ENCODE data around the gene HIPK2. TPM values are rescaled to one million over a fixed set of nuclear protein-coding genes. Genes with fewer than 3 reads are reported as not detected.

HIPK2 gene
- total RNA-seq, 2 experiments from 2014 or later = 17.3 to 17.6 TPM

DNA sequence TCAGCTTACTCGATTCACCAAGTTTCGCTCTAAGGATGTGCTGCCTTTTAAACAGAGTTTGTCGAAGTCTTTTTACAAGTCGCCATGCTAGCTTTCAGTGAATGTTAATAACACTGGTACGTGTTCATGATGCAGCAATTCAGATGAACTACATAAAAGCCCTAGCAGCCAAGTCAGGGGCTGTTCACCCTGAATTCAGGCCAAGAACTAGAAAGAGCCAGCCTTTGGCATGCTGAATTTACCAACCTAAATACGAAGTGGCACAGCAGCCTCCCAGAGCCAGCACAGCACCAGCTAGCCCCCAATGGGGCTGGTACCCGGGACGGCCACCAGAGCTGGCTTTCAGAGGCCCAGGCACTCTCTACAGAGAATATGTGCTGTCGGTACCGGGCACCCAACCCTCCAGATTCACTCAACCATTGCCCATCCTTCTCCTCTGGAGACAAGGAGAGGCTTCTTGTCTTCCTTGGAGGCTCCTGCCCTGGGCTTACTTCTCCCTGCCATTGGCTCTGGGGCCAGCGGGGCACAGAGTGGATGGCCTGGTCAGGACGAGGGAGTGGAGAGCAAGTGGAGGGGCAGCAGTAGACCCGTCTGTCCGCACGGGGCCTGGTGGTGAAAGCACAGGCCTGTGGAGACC, 64.2 kb downstream of the HIPK2 start:
- TF ChIP-seq, protein P1, sequence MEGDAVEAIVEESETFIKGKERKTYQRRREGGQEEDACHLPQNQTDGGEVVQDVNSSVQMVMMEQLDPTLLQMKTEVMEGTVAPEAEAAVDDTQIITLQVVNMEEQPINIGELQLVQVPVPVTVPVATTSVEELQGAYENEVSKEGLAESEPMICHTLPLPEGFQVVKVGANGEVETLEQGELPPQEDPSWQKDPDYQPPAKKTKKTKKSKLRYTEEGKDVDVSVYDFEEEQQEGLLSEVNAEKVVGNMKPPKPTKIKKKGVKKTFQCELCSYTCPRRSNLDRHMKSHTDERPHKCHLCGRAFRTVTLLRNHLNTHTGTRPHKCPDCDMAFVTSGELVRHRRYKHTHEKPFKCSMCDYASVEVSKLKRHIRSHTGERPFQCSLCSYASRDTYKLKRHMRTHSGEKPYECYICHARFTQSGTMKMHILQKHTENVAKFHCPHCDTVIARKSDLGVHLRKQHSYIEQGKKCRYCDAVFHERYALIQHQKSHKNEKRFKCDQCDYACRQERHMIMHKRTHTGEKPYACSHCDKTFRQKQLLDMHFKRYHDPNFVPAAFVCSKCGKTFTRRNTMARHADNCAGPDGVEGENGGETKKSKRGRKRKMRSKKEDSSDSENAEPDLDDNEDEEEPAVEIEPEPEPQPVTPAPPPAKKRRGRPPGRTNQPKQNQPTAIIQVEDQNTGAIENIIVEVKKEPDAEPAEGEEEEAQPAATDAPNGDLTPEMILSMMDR (IDR thresholded peaks at IDR 0.05) = no peak
- Mint-ChIP-seq H3K36me3 (ENCODE audit: low read depth) (peaks cover 22% of the 10 kb centered on the region), H3K27ac (no peak overlapping the region), H3K4me1 (ENCODE audit: low read depth) (no peaks in the 10 kb centered on the region), H3K27me3 (no peaks in the 10 kb centered on the region), H3K9me3 (no peaks in the 10 kb centered on the region), H3K4me3 (no peak overlapping the region)
- ChIA-PET CTCF (interaction anchor here (0.7 to 0.8 kb wide), 2 partner anchors 94 to 111 kb away, joined by 3 read pairs; no protein-coding TSS in a partner anchor), POLR2A (no interaction called here)
- intact Hi-C loops (cut with micrococcal nuclease) = no loop called here
- ATAC-seq (no peak), DNase-seq (no peak)

DNA sequence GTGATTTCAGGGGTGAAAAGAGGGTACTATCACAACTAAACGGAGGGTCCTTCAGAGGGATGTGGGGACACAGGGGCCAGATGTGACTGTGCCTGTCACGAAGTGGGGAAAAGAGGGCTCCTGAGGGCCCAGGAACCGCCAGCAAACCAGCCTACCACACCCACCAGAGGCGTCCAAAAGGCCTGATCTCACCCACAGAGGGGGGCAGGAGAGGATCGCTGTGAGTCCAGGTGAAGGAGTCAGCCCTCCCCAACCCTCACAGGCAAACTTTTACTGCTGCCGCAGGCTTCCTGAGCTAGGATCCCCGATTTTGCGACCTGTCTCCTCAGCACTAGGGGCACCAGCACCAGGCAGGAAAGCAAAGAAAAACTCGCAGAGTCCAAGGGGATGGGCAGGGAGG, 64.7 kb downstream of the HIPK2 start:
- no peaks in the 10 kb centered on the region for H3K4me1 Mint-ChIP-seq (ENCODE audit: low read depth)
- ATAC-seq (no peak), DNase-seq (no peak)
- CTCF ChIA-PET = interaction anchor here (0.7 to 1.3 kb wide), 3 partner anchors 24 to 111 kb away, joined by 3 to 4 read pairs (median 3); no protein-coding TSS in a partner anchor
- H3K27ac Mint-ChIP-seq = no peak overlapping the region
- H3K9me3 Mint-ChIP-seq = no peaks in the 10 kb centered on the region
- TF ChIP-seq, protein P1 (IDR thresholded peaks at IDR 0.05) = no peak
- POLR2A ChIA-PET = no interaction called here
- H3K4me3 Mint-ChIP-seq = no peak overlapping the region
- peaks cover 22% of the 10 kb centered on the region for H3K36me3 Mint-ChIP-seq (ENCODE audit: low read depth)
- intact Hi-C loops (cut with micrococcal nuclease) = no loop called here
- H3K27me3 Mint-ChIP-seq = no peaks in the 10 kb centered on the region

DNA sequence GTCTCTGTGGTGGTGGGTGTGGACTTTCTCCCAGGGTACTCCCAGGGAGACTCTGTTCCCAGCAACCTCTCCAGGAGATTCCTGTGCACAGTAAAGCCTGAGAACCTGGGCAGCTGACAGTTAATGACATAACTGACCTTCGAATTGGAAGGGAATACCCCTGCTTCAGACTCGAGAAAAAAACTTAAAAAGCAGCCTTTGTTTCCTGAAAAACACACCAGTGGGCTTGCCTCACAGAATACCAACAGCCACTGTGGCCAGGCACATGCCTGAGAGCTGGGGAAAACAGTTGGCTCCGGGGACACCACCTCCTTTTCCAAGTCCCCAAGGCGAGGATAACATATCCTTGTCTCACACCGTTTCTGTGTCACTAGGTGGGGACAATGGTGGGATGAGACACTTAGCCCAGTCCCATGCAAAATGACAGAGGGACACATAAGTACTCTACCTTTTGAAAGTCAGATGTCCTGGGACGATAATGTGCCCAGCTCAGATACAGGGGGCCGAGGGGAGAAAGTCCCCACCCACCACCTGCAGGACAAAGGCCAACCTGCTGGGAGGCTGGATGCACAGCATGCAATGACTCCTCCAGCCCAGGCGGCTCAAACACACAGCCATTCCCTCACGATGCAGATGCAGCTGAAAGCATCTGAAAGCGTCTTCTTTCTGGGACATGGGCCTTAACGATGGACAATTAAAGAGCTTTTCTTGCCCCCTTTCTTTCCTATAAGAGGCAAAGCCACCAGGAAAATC, 65.6 kb downstream of the HIPK2 start:
- TF ChIP-seq, protein P1 (IDR thresholded peaks at IDR 0.05) = no peak
- Mint-ChIP-seq H3K9me3 (no peaks in the 10 kb centered on the region), H3K36me3 (ENCODE audit: low read depth) (peaks cover 22% of the 10 kb centered on the region), H3K27ac (no peak overlapping the region), H3K4me1 (ENCODE audit: low read depth) (no peaks in the 10 kb centered on the region), H3K4me3 (no peak overlapping the region), H3K27me3 (no peaks in the 10 kb centered on the region)
- DNase-seq (no peak), ATAC-seq (no peak)
- intact Hi-C loops (cut with micrococcal nuclease) = no loop called here
- POLR2A ChIA-PET = no interaction called here
- CTCF ChIA-PET = interaction anchor here (1.3 to 1.4 kb wide), 2 partner anchors 25 to 93 kb away, joined by 3 to 4 read pairs; no protein-coding TSS in a partner anchor

DNA sequence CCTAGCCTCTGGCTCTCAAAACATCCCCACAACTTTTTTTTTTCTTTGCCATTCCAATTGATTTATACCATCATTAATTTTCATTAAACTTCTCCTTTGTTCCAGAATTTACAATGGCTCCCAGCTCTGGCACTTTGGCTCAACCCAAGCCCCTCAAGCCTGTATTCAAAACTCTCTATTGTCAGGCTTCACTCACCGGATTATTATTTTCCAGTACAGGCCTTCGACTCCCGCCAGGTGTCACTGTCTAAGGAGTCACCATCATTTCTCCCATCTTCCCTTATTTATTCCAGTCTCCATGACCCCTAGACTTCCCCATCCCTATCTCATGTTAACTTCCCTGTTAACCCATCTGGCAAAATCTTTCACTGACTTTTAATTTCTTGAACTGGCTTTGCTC, 67.8 kb downstream of the HIPK2 start:
- H3K36me3 Mint-ChIP-seq (ENCODE audit: low read depth) = peaks cover 12% of the 10 kb centered on the region
- H3K27me3 Mint-ChIP-seq = no peaks in the 10 kb centered on the region
- TF ChIP-seq, protein P1 (IDR thresholded peaks at IDR 0.05) = no peak
- ATAC-seq = no peak
- H3K9me3 Mint-ChIP-seq = no peaks in the 10 kb centered on the region
- no peak for DNase-seq
- no peak overlapping the region for H3K4me3 Mint-ChIP-seq
- ChIA-PET CTCF (interaction anchor here (1.4 kb wide), 1 partner anchor 64 kb away, joined by 6 read pairs; no protein-coding TSS in a partner anchor), POLR2A (interaction anchor here (1.1 kb wide), 1 partner anchor 8 kb away, joined by 3 read pairs; no protein-coding TSS in a partner anchor)
- no peak overlapping the region for H3K27ac Mint-ChIP-seq
- H3K4me1 Mint-ChIP-seq (ENCODE audit: low read depth) = no peaks in the 10 kb centered on the region
- intact Hi-C loops (cut with micrococcal nuclease) = no loop called here

DNA sequence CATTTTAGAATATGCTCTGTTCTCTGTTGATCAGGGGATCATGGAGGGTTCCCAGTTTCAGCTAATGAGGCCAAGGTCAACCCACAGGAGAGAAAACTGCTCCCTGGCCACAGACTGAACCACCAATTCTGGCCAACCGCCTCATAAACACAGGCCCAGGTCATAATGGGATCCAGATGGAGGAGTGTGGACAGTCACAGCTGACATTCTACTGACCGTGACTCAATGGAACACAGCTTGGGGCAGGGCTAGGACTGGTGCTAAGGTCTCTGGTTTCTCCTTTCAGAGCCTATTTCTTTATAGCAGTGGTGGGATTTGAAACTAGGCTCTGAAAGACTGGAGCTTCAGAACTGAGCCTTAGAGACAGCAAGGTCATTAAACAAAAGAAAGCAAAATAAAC, 68.3 kb downstream of the HIPK2 start:
- Mint-ChIP-seq H3K4me3 (no peak overlapping the region), H3K36me3 (ENCODE audit: low read depth) (peaks cover 10% of the 10 kb centered on the region), H3K4me1 (ENCODE audit: low read depth) (peaks cover under 1% of the 10 kb centered on the region), H3K9me3 (no peaks in the 10 kb centered on the region), H3K27ac (no peak overlapping the region), H3K27me3 (no peaks in the 10 kb centered on the region)
- POLR2A ChIA-PET = interaction anchor here (0.6 to 1.1 kb wide), 2 partner anchors 9 to 278 kb away, joined by 3 read pairs; no protein-coding TSS in a partner anchor
- intact Hi-C loops (cut with micrococcal nuclease) = no loop called here
- DNase-seq (no peak), ATAC-seq (no peak)
- TF ChIP-seq, protein P1 (IDR thresholded peaks at IDR 0.05) = no peak
- CTCF ChIA-PET = interaction anchor here (0.6 to 1.4 kb wide), 2 partner anchors 18 to 64 kb away, joined by 3 to 6 read pairs; no protein-coding TSS in a partner anchor

All from activated CD8-positive, alpha-beta T cell treated with anti-CD3 and anti-CD28 coated beads for 36 hours (primary cell).